Astrocyte of the cerebellum (primary cell): ENCODE results near the gene FAM53C.

Experiments
- DNase-seq: peaks from one replicate; pipeline ENCODE4 v3.0.0-alpha.2; 2011; ENCODE audit warnings: low read depth
- H3K4me3 ChIP-seq: 2 replicates; pipeline ENCODE4 v1.5.1; 2011; ENCODE audit warnings: mild to moderate bottlenecking, low read depth, low read length, moderate library complexity
- in situ Hi-C: cut with HindIII; loops from 2 replicates; pipeline ENCODE4 v1.10.0; 2017; ENCODE audit warnings: low sequenced_read_pairs
- TF ChIP-seq, protein P1 (sequence below): IDR thresholded peaks from 2 replicates; pipeline ENCODE4 v1.5.1; 2012; ENCODE audit warnings: low read length, low read depth, moderate library complexity, mild to moderate bottlenecking; ENCODE audit errors: missing control alignments

The FAM53C gene

GRCh38 chr5:138330813-138331448 is 7.1 kb upstream of the FAM53C start:
- no peak for DNase-seq
- peak overlapping the region; percentile 70 for H3K4me3 ChIP-seq
- in situ Hi-C loops = no loop called here
- TF ChIP-seq, protein P1, sequence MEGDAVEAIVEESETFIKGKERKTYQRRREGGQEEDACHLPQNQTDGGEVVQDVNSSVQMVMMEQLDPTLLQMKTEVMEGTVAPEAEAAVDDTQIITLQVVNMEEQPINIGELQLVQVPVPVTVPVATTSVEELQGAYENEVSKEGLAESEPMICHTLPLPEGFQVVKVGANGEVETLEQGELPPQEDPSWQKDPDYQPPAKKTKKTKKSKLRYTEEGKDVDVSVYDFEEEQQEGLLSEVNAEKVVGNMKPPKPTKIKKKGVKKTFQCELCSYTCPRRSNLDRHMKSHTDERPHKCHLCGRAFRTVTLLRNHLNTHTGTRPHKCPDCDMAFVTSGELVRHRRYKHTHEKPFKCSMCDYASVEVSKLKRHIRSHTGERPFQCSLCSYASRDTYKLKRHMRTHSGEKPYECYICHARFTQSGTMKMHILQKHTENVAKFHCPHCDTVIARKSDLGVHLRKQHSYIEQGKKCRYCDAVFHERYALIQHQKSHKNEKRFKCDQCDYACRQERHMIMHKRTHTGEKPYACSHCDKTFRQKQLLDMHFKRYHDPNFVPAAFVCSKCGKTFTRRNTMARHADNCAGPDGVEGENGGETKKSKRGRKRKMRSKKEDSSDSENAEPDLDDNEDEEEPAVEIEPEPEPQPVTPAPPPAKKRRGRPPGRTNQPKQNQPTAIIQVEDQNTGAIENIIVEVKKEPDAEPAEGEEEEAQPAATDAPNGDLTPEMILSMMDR = no peak

DNA sequence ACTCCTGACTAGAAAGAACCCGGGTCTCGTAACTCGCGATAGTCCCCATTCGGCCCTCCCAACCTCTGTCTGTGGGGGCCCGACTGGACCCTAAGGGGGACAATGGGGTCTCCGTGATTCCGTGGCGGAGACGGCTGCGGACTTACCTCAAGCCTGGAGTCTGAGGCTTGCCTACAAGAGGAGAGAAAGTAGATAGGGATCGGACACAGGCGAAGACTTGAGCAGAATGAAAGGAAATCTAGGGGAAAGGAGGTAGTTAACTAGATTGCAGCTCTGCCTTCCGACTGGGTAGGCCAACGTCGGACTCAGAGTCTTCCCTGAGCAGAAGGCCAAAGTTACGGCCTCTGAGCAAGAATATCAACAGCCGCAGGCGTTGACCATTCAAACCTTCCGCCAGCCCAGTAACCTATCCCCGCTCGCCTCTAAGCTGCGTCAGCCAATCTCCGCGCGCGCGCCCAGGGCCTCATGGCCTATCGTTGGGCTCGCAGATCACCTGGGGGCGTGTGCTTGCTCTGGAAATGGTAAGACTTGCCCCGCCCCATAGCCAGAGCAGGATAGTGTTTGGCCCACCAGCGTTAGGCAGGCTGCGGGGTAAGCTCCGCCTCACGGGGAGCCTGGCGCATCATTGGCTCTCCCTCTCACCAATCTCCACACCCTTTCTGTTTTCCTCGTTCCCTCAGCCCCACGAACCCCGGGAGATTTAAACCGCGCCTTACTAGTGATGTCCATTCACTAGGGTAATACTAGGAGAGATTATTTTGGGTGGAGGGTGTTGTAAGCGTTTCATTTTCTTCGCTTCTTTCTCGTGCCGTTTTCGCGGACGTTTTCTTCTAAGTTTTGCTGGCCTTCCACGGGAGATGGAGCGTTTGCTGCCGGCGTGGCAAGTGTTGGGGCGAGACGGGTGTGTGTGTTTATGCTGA is 6.4 kb upstream of the FAM53C start, which contains the start of gene CDC25C:
Gene CDC25C, minus strand, starts transcription at position 356 of the 920 bp plus-strand sequence. CDS start 624 bp downstream, outside the sequence.
- DNase-seq = peak; percentile 98
- in situ Hi-C loops = no loop called here
- TF ChIP-seq, protein P1 = no peak
- peak within 1 kb of the TSS; percentile 70 for H3K4me3 ChIP-seq

DNA sequence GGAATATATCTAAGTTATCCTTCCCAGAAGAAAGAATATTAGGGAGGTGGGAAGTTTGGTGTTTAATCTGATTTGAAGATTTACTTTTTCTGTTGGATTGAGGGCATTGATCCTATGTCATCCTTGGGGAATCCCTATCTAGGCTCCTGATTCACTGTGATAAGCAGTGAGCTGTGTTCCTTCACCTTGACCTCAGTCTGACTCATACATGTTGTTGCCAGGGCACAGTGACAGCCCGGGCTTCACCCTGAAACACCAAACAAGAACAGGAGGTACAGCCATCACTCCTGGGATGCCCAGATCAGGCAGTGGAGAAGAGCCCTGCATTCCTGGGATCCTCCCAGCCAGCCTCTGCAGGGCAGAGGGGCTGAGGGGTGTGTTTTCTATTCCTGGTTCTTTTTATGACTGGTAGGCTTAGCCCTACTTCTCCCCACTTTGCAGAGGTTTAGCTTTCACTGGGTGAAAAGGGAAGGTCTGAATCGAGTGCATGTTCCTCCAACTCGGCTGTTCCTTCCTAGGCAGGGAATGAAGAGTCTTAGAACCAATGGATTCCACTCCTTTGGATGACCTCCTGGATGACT is 3.1 kb upstream of the FAM53C start:
- in situ Hi-C loops = no loop called here
- no peak for DNase-seq
- TF ChIP-seq, protein P1 = no peak
- H3K4me3 ChIP-seq = no peak overlapping the region

- H3K4me3 ChIP-seq = peak overlapping the region; percentile 61
- TF ChIP-seq, protein P1 = no peak
- DNase-seq = peak; percentile 47
- in situ Hi-C loops = no loop called here
Measured at GRCh38 chr5:138336952-138337684, 948 bp upstream of the FAM53C start.

DNA sequence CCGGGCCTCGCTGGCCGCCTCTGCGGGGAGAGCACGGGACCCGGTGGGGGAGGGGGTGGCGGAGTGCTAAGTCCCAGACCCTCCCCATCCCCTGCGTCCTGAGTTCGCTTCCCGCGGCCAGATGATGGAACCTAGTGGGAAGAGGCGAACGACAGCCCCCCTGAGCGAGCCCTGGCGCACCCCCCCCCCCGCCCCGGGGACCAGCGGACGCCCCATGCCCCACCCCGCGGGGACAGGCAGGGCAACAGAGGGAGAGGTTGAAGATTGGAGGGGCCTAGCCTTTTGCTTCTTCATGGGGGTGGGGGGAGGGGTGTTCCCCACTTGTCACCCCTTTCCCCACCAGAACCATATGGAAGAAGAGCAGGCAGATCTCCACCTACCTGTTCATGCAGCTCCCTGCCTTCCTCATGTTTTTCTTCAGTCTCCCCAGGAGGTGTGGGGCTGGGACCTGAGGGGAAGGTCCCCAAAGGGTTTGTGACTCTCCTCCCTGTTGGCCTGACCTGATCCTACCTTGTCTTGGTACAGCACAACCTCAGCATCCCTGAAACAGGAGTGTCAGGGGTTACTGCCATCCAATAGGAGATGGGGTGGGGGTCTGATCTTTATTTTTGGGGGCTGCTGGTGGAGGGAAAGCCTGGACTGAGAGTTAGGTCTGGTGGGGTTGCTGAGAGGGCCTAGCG is 485 bp downstream of the FAM53C start:
- DNase-seq = no peak
- peak overlapping the region; percentile 61 for H3K4me3 ChIP-seq
- TF ChIP-seq, protein P1 = no peak
- in situ Hi-C loops = no loop called here

DNA sequence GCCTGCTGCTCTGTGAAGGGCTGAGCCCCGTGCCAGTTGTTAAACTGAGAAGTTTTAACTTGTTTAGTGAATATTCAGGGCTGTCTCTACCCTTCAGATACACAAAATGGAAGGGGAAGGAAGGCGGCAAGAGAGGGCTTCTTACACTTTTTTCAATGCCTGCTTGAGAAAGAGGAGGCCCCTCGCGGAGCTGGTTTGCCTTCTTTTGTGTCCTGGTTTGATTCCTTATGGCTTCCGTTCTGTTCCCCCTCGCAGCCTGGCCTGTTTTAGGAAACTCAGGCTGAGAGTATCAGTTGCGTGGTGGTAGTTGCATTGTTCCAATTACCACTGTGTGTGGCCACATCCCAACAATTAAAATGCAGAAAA is 1.0 kb downstream of the FAM53C start:
- no peak for DNase-seq
- peak overlapping the region; percentile 61 for H3K4me3 ChIP-seq
- TF ChIP-seq, protein P1 = no peak
- in situ Hi-C loops = no loop called here
